Mucosa of descending colon (tissue), 3 donors: ENCODE data around the gene BPIFB3. TPM values are rescaled to one million over a fixed set of nuclear protein-coding genes. Genes with fewer than 3 reads are reported as not detected.

Experiments used
- ATAC-seq: fragments of 200-7000 bp; cut with Tn5 transposase; one replicate; pipeline ENCODE4 v1.9.1; 2020; ENCODE audit warnings: mild to moderate bottlenecking, moderate library complexity
- DNase-seq, 3 donors: peaks; one replicate each; pipeline ENCODE4 v3.0.0-alpha.2; 2020
- H3K36me3 ChIP-seq: fragments of 200-600 bp; one replicate; pipeline ENCODE4 v1.8.0; 2021; ENCODE audit warnings: low read depth, mild to moderate bottlenecking
- H3K4me1 ChIP-seq: fragments of 200-600 bp; one replicate; pipeline ENCODE4 v1.8.0; 2021; ENCODE audit warnings: low read depth, mild to moderate bottlenecking
- H3K4me3 ChIP-seq: fragments of 200-600 bp; one replicate; pipeline ENCODE4 v1.8.0; 2021; ENCODE audit warnings: mild to moderate bottlenecking
- H3K9me3 ChIP-seq: fragments of 200-600 bp; one replicate; pipeline ENCODE4 v1.8.0; 2021; ENCODE audit warnings: mild to moderate bottlenecking
- CTCF ChIP-seq: fragments of 200-600 bp; IDR thresholded peaks from one replicate; pipeline ENCODE4 v1.8.0; 2022; ENCODE audit warnings: antibody characterized with exemption, mild to moderate bottlenecking
- intact Hi-C, 2 donors: fragments of 100-400 bp; cut with DNase I in 1 of 2; cut with micrococcal nuclease in 1 of 2; formaldehyde crosslinking; loops; one replicate each; pipeline versions ENCODE4 v1.11.0 to v1.11.1; 2022; cut with DNase I, micrococcal nuclease
- total RNA-seq, 3 donors: library from RNA; stranded (reverse); fragmentation: NEBNext Ultra II Directional in 2 of 3; extraction: Animal tissue kit (Norgen Biotek cat#: 25700) in 2 of 3; gene quantifications; one replicate each; pipeline versions ENCODE4 v1.2.1 to v1.2.4, GENCODE V29; 2021 to 2023
- donor health status: DM: no; HTN: no; CAD: no; lungs with moderate emphysema.
- donor health status: DM: no; HTN: no; CAD: no.
- donor health status: DM: no; HTN: yes; CAD: no.

BPIFB3 gene
- total RNA-seq, 3 donors from 2014 or later, result not detected

DNA sequence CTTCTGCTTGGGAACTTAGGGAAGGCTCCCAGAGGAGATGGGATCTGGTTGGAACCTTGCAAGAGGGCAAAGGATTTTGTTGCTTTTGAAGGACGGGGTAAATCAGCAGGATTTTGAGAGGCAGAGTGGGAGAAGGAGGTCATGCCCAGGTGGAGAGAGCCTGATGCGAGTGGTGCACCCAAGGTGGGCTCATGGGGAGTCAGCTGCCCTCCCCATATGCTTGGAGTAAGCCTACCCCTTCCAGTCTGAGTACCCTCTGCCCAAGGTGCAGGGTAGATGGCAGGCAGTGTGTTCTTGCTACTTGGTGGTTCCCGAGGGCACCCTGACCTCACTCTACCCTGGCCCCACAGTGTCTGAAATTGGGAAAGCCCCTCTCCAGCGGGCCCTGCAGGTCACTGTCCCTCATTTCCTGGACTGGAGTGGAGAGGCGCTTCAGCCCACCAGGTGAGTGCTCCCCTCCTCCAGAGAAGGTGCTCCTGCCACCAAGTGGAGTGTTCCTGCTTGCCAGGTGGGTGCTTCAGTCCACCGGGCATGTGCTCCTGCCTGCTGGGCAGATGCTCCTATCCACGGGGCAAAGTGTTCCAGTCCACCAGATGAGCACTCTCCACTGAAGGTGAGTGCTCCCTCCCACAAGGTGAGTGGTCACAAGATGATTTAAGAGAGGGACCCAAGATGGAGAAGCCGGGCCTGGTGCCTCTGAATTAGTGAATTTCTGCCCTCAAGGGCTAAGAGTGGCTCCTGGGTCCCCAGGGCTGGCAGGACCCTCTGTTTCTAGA is 42.8 kb upstream of the BPIFB3 start:
- Histone ChIP-seq H3K4me3 (no peak overlapping the region), H3K36me3 (no peaks in the 10 kb centered on the region), H3K4me1 (no peaks in the 10 kb centered on the region), H3K9me3 (no peaks in the 10 kb centered on the region)
- DNase-seq (no peak), ATAC-seq (no peak)
- intact Hi-C loops, result no loop called here
- no peak for TF ChIP-seq CTCF

DNA sequence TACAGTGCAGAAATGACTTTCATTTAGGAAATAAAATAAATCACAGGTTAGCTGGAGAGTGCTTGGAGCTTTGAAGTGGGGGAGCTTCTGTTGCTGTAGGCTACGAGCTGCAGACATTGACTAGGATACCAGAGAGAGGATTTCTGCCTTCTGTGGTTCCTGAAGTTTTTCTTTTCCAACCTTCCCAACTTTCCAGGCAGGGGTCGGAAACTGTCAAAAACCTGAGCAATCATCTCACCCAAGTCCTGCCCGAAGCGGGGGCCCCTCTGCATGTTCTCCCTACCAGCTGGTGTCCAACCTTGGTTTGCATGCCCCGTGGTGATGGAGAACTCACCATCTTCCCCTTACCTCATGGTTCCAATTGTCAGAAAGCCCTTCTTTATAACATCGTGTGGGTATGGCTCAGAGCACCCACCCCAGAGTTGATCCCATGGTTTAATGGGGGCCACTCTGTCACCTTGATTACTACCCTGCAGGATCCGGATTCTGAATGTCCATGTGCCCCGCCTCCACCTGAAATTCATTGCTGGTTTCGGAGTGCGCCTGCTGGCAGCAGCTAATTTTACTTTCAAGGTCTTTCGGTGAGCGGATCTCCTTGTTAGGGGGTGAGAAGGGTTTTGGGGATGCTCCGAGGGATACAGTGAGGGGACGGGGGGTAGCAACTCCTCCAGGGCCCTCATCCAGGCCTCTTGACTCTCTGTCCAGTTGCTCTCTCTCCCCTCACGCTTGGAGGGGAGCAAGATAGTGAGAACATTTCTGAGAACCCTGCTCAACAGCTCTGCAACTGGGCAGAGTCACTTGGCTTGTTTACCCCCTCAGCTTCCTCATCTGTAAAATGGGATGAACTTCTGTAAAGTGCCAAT is 41.1 kb upstream of the BPIFB3 start:
- no peaks in the 10 kb centered on the region for H3K9me3 ChIP-seq
- ATAC-seq (no peak), DNase-seq (no peak)
- no peak overlapping the region for H3K4me3 ChIP-seq
- no peaks in the 10 kb centered on the region for H3K4me1 ChIP-seq
- no peaks in the 10 kb centered on the region for H3K36me3 ChIP-seq
- intact Hi-C loops, result no loop called here
- TF ChIP-seq CTCF, result no peak

DNA sequence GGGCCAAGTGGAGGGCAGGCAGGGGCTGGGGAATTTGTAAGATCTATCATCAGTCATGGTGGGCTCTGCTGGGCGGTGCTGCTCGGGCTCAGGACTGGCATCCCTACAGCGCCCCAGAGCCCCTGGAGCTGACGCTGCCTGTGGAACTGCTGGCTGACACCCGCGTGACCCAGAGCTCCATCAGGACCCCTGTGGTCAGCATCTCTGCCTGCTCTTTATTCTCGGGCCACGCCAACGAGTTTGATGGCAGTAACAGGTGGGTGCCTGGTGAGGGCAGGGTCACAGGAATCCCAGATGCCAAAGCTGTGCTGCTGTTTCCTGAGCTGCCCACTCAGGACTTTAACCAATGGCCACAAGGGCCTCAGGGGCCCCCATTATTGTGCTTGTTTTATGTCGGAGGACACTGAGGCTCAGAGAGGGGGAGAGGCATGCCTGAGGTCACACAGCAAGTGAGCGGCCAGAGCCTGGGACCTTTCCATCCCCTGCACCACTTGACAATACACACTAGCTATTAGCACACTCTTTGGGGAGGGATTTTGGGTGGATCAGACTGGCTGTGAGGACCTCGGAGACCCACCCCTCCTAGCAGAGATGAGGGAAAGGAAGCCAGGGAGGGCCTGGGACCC is 39.9 kb upstream of the BPIFB3 start:
- ATAC-seq (no peak), DNase-seq (no peak)
- Histone ChIP-seq H3K36me3 (no peaks in the 10 kb centered on the region), H3K4me1 (no peaks in the 10 kb centered on the region), H3K9me3 (no peaks in the 10 kb centered on the region), H3K4me3 (no peak overlapping the region)
- TF ChIP-seq CTCF, result no peak
- intact Hi-C loops, result no loop called here

GRCh38 chr20:33014336-33015113 is 39.2 kb upstream of the BPIFB3 start:
- intact Hi-C loops, result no loop called here
- H3K9me3 ChIP-seq, result no peaks in the 10 kb centered on the region
- DNase-seq (no peak), ATAC-seq (no peak)
- H3K4me3 ChIP-seq, result no peak overlapping the region
- no peak for TF ChIP-seq CTCF
- no peaks in the 10 kb centered on the region for H3K4me1 ChIP-seq
- no peaks in the 10 kb centered on the region for H3K36me3 ChIP-seq

DNA sequence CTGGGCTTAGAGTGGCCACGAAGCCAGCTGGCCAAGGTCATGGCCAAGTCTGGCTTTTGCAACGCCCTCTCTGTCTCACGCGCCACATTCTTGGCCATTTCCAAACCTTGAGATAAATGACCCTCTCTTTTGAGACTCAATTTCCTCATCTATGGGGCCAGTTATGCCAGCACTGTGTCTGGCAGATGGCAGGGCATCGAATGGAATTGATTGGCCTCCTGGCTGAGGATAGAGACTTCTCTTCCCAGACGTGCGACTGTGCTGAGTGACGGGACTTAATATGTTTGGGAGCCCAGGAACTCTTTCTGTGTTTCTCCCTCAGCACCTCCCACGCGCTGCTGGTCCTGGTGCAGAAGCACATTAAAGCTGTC is 38.6 kb upstream of the BPIFB3 start:
- no peak for DNase-seq
- ATAC-seq, result no peak
- no peak for TF ChIP-seq CTCF
- intact Hi-C loops, result no loop called here
- Histone ChIP-seq H3K9me3 (no peaks in the 10 kb centered on the region), H3K4me3 (no peak overlapping the region), H3K4me1 (no peaks in the 10 kb centered on the region), H3K36me3 (no peaks in the 10 kb centered on the region)
